ENCODE results near the gene ACTN3. TPM values are rescaled to one million over a fixed set of nuclear protein-coding genes. Genes with fewer than 3 reads are reported as not detected.
A peak's percentile ranks its signal among the peaks of the same experiment; 100 is the strongest.

Gene ACTN3
- total RNA-seq, 1 experiment from 2014 or later = 18.5 TPM

- CTCF ChIA-PET = interaction anchor here (0.6 to 1.6 kb wide), 9 partner anchors 9 to 751 kb away, joined by 3 to 11 read pairs (median 4); partner anchors contain the start of genes ACTN3, CTSF, MRPL11 and RBM4B
- DNase-seq (ENCODE audit: low spot score) (peak; percentile 55), ATAC-seq (peak; percentile 81)
- no peaks in the 10 kb centered on the region for H3K9me3 Mint-ChIP-seq
- H3K27ac Mint-ChIP-seq = no peak overlapping the region
- POLR2A ChIA-PET = interaction anchor here (0.6 kb wide), 1 partner anchor 372 kb away, joined by 8 read pairs; no protein-coding TSS in a partner anchor
- H3K36me3 Mint-ChIP-seq = peaks cover 26% of the 10 kb centered on the region
- peak overlapping the region; percentile 29; the same call in 1 of the 2 replicates for H3K4me3 Mint-ChIP-seq
- no peaks in the 10 kb centered on the region for H3K4me1 Mint-ChIP-seq
- TF ChIP-seq MYBL2 (CRISPR knock-in tag; IDR thresholded peaks at IDR 0.05) = no peak
- TF ChIP-seq RORB (CRISPR knock-in tag; IDR thresholded peaks at IDR 0.05) = no peak
- no peak for TF ChIP-seq MLX (CRISPR knock-in tag; IDR thresholded peaks at IDR 0.05)
- no peak for TF ChIP-seq AR (CRISPR knock-in tag; IDR thresholded peaks at IDR 0.05)
- no peak for TF ChIP-seq ATF6 (CRISPR knock-in tag; IDR thresholded peaks at IDR 0.05)
- TF ChIP-seq, protein P1, sequence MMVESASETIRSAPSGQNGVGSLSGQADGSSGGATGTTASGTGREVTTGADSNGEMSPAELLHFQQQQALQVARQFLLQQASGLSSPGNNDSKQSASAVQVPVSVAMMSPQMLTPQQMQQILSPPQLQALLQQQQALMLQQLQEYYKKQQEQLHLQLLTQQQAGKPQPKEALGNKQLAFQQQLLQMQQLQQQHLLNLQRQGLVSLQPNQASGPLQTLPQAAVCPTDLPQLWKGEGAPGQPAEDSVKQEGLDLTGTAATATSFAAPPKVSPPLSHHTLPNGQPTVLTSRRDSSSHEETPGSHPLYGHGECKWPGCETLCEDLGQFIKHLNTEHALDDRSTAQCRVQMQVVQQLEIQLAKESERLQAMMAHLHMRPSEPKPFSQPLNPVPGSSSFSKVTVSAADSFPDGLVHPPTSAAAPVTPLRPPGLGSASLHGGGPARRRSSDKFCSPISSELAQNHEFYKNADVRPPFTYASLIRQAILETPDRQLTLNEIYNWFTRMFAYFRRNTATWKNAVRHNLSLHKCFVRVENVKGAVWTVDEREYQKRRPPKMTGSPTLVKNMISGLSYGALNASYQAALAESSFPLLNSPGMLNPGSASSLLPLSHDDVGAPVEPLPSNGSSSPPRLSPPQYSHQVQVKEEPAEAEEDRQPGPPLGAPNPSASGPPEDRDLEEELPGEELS (CRISPR knock-in tag; IDR thresholded peaks at IDR 0.05) = no peak
- no peak for TF ChIP-seq PRRX2 (CRISPR knock-in tag; IDR thresholded peaks at IDR 0.05)
- TF ChIP-seq, protein P2, sequence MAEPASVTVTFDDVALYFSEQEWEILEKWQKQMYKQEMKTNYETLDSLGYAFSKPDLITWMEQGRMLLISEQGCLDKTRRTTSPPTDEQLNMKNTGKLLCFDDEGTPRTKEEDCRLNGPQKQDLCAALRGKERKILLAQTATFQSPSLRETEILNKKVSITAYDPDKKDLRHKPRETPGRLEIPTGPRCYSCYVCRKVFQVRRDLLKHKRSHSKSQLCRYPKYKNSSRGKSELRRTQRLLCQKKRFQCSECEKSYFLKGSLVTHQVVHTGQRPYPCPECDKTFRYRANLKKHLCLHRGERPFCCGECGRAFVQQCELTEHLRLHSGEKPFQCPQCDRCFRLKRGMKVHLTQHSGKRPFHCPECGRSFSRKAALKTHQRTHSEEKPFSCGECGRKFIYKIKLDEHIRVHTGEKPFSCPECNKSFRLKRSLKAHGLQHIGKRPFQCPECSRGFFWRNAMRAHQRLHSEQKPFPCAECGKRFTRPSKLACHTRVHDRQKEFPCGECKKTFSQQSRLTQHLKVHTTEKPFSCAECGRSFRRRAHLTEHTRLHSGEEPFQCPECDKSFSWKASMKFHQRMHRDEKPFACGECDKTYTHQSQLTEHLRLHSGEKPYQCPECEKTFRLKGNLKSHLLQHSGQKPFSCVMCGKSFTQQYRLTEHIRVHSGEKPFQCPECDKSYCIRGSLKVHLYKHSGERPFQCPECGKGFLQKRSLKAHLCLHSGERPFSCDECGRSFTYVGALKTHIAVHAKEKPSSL (CRISPR knock-in tag; conservative IDR thresholded peaks at IDR 0.05) = no peak
- no peak for TF ChIP-seq NFE2L1 (CRISPR knock-in tag; IDR thresholded peaks at IDR 0.05)
- no peak for TF ChIP-seq SMAD3 (CRISPR knock-in tag; IDR thresholded peaks at IDR 0.05; ENCODE audit: borderline replicate concordance)
- TF ChIP-seq E2F4 (CRISPR knock-in tag; IDR thresholded peaks at IDR 0.05; ENCODE audit: borderline replicate concordance, low read depth) = no peak
- TF ChIP-seq, protein P3, sequence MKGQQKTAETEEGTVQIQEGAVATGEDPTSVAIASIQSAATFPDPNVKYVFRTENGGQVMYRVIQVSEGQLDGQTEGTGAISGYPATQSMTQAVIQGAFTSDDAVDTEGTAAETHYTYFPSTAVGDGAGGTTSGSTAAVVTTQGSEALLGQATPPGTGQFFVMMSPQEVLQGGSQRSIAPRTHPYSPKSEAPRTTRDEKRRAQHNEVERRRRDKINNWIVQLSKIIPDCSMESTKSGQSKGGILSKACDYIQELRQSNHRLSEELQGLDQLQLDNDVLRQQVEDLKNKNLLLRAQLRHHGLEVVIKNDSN (CRISPR knock-in tag; IDR thresholded peaks at IDR 0.05) = no peak
- TF ChIP-seq, protein P4, sequence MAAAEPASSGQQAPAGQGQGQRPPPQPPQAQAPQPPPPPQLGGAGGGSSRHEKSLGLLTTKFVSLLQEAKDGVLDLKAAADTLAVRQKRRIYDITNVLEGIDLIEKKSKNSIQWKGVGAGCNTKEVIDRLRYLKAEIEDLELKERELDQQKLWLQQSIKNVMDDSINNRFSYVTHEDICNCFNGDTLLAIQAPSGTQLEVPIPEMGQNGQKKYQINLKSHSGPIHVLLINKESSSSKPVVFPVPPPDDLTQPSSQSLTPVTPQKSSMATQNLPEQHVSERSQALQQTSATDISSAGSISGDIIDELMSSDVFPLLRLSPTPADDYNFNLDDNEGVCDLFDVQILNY (CRISPR knock-in tag; IDR thresholded peaks at IDR 0.05) = no peak
- no peak for TF ChIP-seq ZMAT4 (CRISPR knock-in tag; IDR thresholded peaks at IDR 0.05)
- no peak for TF ChIP-seq MAX (CRISPR knock-in tag; IDR thresholded peaks at IDR 0.05)
- TF ChIP-seq ERG (CRISPR knock-in tag; IDR thresholded peaks at IDR 0.05) = no peak
- no peak for TF ChIP-seq JUN (CRISPR knock-in tag; IDR thresholded peaks at IDR 0.05)
- TF ChIP-seq KAT7 (CRISPR knock-in tag; IDR thresholded peaks at IDR 0.05; ENCODE audit: borderline replicate concordance) = no peak
- H3K27me3 Mint-ChIP-seq (ENCODE audit: low read depth) = peaks cover 6% of the 10 kb centered on the region
Measured at GRCh38 chr11:66559142-66559865, 12.6 kb downstream of the ACTN3 start.
